CD4-positive, alpha-beta T cell (primary cell): ENCODE measurements around the gene GRB2. TPM values are rescaled to one million over a fixed set of nuclear protein-coding genes. Genes with fewer than 3 reads are reported as not detected.

ENCODE experiments used
- ATAC-seq: fragments of 200-7000 bp; cut with Tn5 transposase; one replicate; pipeline ENCODE4 v1.10.0; 2022; ENCODE audit warnings: mild to moderate bottlenecking; ENCODE audit not compliant: poor library complexity
- CTCF ChIA-PET: fragments of 350-600 bp; sonication (Branson Sonifier 250); formaldehyde crosslinking; loops from one replicate; lab custom pipeline; 2021; ENCODE audit warnings: antibody characterized with exemption, inconsistent platforms; lab: Charles Lee
- POLR2A ChIA-PET: fragments of 350-600 bp; sonication (Branson Sonifier 250); formaldehyde crosslinking; loops from one replicate; lab custom pipeline; 2021; ENCODE audit warnings: antibody characterized with exemption, inconsistent platforms; lab: Charles Lee
- DNase-seq, 14 experiments: peaks; one replicate each; pipeline ENCODE4 v3.0.0-alpha.2; 2013 to 2020; ENCODE audit warnings: mixed read lengths in 2 of 14
- H3K27ac ChIP-seq, 2 donors: one replicate each; pipeline versions ENCODE4 v1.5.1 to v1.7.0; 2013; ENCODE audit warnings: low read length in 2 of 2, low read depth in 1 of 2, mild to moderate bottlenecking in 1 of 2
- H3K27me3 ChIP-seq, 2 experiments: 1 replicate in 1 of 2; 2 replicates in 1 of 2; pipeline versions ENCODE4 v1.6.1 to v1.7.0; 2013; ENCODE audit warnings: low read length in 2 of 2, control low read depth in 1 of 2, mild to moderate bottlenecking in 1 of 2, moderate library complexity in 1 of 2; ENCODE audit not compliant: insufficient read depth in 2 of 2, control insufficient read depth in 1 of 2
- H3K36me3 ChIP-seq: one replicate; pipeline ENCODE4 v1.6.1; 2013; ENCODE audit warnings: low read length, control low read depth; ENCODE audit not compliant: insufficient read depth
- H3K4me1 ChIP-seq: one replicate; pipeline ENCODE4 v1.6.1; 2013; ENCODE audit warnings: low read length, control low read depth; ENCODE audit not compliant: insufficient read depth
- H3K4me3 ChIP-seq: one replicate; pipeline ENCODE4 v1.5.1; 2013; ENCODE audit warnings: mild to moderate bottlenecking, low read length, moderate library complexity
- H3K9me3 ChIP-seq, 2 experiments: 1 replicate in 1 of 2; 2 replicates in 1 of 2; pipeline versions ENCODE4 v1.6.1 to v1.7.0; 2013; ENCODE audit warnings: low read length in 2 of 2, mild to moderate bottlenecking in 2 of 2, control low read depth in 1 of 2, moderate library complexity in 1 of 2; ENCODE audit not compliant: control insufficient read depth in 1 of 2, insufficient read depth in 1 of 2
- H3K27ac Mint-ChIP-seq: one replicate; pipeline ENCODE4 v1.8.0; 2020; ENCODE audit warnings: mixed read lengths
- H3K27me3 Mint-ChIP-seq: one replicate; pipeline ENCODE4 v1.8.0; 2021; ENCODE audit warnings: mixed read lengths
- H3K36me3 Mint-ChIP-seq: one replicate; pipeline ENCODE4 v1.8.0; 2021; ENCODE audit warnings: low read depth, mixed read lengths
- H3K4me1 Mint-ChIP-seq: one replicate; pipeline ENCODE4 v1.8.0; 2021; ENCODE audit warnings: low read depth, mixed read lengths
- H3K4me3 Mint-ChIP-seq: one replicate; pipeline ENCODE4 v1.8.0; 2020; ENCODE audit warnings: mild to moderate bottlenecking, mixed read lengths
- H3K9me3 Mint-ChIP-seq: one replicate; pipeline ENCODE4 v1.8.0; 2020; ENCODE audit warnings: mixed read lengths
- CTCF ChIP-seq: fragments of 200-600 bp; IDR thresholded peaks from one replicate; pipeline ENCODE4 v1.8.0; 2022; ENCODE audit warnings: antibody characterized with exemption, mild to moderate bottlenecking
- intact Hi-C, 2 experiments: fragments of 100-400 bp; cut with DNase I in 1 of 2; cut with micrococcal nuclease in 1 of 2; formaldehyde crosslinking; loops; one replicate each; pipeline versions ENCODE4 v1.15.1 to v1.9.0; 2023 to 2025; cut with DNase I, micrococcal nuclease
- total RNA-seq, 174 experiments: library from RNA in 2 of 174; stranded (reverse) in 2 of 174; gene quantifications; one replicate each; pipeline ENCODE4 v1.2.3 and lab custom pipeline; 2021 to 2026

GRB2 gene
- total RNA-seq, 2 experiments from 2014 or later = 88.8 to 92.6 TPM

GRCh38 chr17:75273977-75274708 is 131.3 kb downstream of the GRB2 start:
- ChIA-PET CTCF (interaction anchor here (0.5 kb wide), 1 partner anchor 116 kb away, joined by 3 read pairs; no protein-coding TSS in a partner anchor), POLR2A (interaction anchor here (1.4 to 1.7 kb wide), 2 partner anchors 13 to 15 kb away, joined by 3 to 10 read pairs; partner anchors contain the start of genes GGA3, MRPS7 and SLC25A19)
- H3K27me3 ChIP-seq = no peaks in the 10 kb centered on the region
- Mint-ChIP-seq H3K36me3 (peaks cover 2% of the 10 kb centered on the region), H3K4me3 (peak overlapping the region; percentile 73), H3K27me3 (no peaks in the 10 kb centered on the region), H3K9me3 (no peaks in the 10 kb centered on the region), H3K4me1 (peaks cover 19% of the 10 kb centered on the region), H3K27ac (peak overlapping the region; percentile 37)
- no peak for DNase-seq
- H3K36me3 ChIP-seq = peaks cover 16% of the 10 kb centered on the region
- peaks cover 36% of the 10 kb centered on the region for H3K4me1 ChIP-seq
- no peak overlapping the region for H3K4me3 ChIP-seq
- no peak for TF ChIP-seq CTCF
- intact Hi-C loops = loop anchor here in 1 of 2 experiments (5.0 kb wide), 1 partner anchor 393 kb away; the partner anchor contains the start of genes RECQL5 and SAP30BP
- no peak overlapping the region for H3K27ac ChIP-seq
- H3K9me3 ChIP-seq = no peaks in the 10 kb centered on the region
- no peak for ATAC-seq

- Mint-ChIP-seq H3K36me3 (peaks cover 8% of the 10 kb centered on the region), H3K4me3 (peak overlapping the region; percentile 68), H3K27ac (peak overlapping the region; percentile 74), H3K4me1 (peaks cover 21% of the 10 kb centered on the region), H3K27me3 (no peaks in the 10 kb centered on the region), H3K9me3 (no peaks in the 10 kb centered on the region)
- ATAC-seq = no peak
- no peaks in the 10 kb centered on the region for H3K27me3 ChIP-seq
- CTCF ChIA-PET = interaction anchor here (2.2 kb wide), 1 partner anchor 23 kb away, joined by 17 read pairs; no protein-coding TSS in a partner anchor
- no peak for TF ChIP-seq CTCF
- POLR2A ChIA-PET = interaction anchor here (0.5 to 1.7 kb wide), 2 partner anchors 16 to 606 kb away, joined by 3 to 10 read pairs; partner anchors contain the start of genes SLC25A19 and TRIM47
- intact Hi-C loops = loop anchor here in 1 of 2 experiments (5.0 kb wide), 1 partner anchor 394 kb away; the partner anchor contains the start of genes RECQL5 and SAP30BP
- peaks cover 39% of the 10 kb centered on the region for H3K4me1 ChIP-seq
- DNase-seq = peak in 1 of 14 experiments; percentile 22
- no peak overlapping the region for H3K4me3 ChIP-seq
- H3K27ac ChIP-seq = peak overlapping the region in 1 of 2 donors; percentile 27
- peaks cover 13% of the 10 kb centered on the region for H3K36me3 ChIP-seq
- H3K9me3 ChIP-seq = no peaks in the 10 kb centered on the region
These were observed 132.7 kb downstream of the GRB2 start for GRCh38 chr17:75272848-75273184.

- Histone ChIP-seq H3K27ac (peak overlapping the region; percentile 78 to 85), H3K27me3 (no peaks in the 10 kb centered on the region), H3K9me3 (no peaks in the 10 kb centered on the region), H3K4me1 (peaks cover 40% of the 10 kb centered on the region), H3K4me3 (peak overlapping the region; percentile 95), H3K36me3 (peaks cover 11% of the 10 kb centered on the region)
- peak overlapping the region; percentile 74 for H3K27ac Mint-ChIP-seq
- no peaks in the 10 kb centered on the region for H3K9me3 Mint-ChIP-seq
- intact Hi-C loops = loop anchor here (1.0 to 5.0 kb wide), 3 partner anchors 17 to 395 kb away; partner anchors contain the start of genes SLC25A19 (in 2 of the 2), RECQL5 (in 1 of the 2), SAP30BP (in 1 of the 2) and SUMO2 (in 1 of the 2)
- TF ChIP-seq CTCF = no peak
- no peak for ATAC-seq
- POLR2A ChIA-PET = interaction anchor here (0.5 to 3.3 kb wide), 10 partner anchors 10 to 606 kb away, joined by 3 to 181 read pairs (median 12); partner anchors contain the start of genes GGA3, GRB2, MRPS7 and SLC25A19
- H3K4me3 Mint-ChIP-seq = peak overlapping the region; percentile 84
- CTCF ChIA-PET = interaction anchor here (1.3 to 3.2 kb wide), 7 partner anchors 11 to 92 kb away, joined by 4 to 83 read pairs (median 8); partner anchors contain the start of genes GGA3, MRPS7, NUP85 and SLC25A19
- peaks cover 21% of the 10 kb centered on the region for H3K4me1 Mint-ChIP-seq
- H3K27me3 Mint-ChIP-seq = no peaks in the 10 kb centered on the region
- no peak for DNase-seq
- peaks cover 11% of the 10 kb centered on the region for H3K36me3 Mint-ChIP-seq
These were observed 133.3 kb downstream of the GRB2 start for GRCh38 chr17:75271955-75272847.
